Endothelial cell of umbilical vein (primary cell): ENCODE data around the gene MAPKAP1. TPM values are rescaled to one million over a fixed set of nuclear protein-coding genes. Genes with fewer than 3 reads are reported as not detected.

Source experiments
- BruUV-seq: library from RNA; stranded (reverse); fragments of 400-500 nt; replicated peaks from 2 replicates; lab custom pipeline; 2021; lab: Mats Ljungman, UMichigan
- CTCF ChIA-PET: fragments of 300-600, 350-600 bp; sonication (Branson Sonifier 250); formaldehyde crosslinking; loops from one replicate; lab custom pipeline; 2021; ENCODE audit warnings: antibody characterized with exemption, inconsistent platforms; lab: Charles Lee
- POLR2A ChIA-PET: fragments of 300-600, 350-600 bp; sonication (Branson Sonifier 250); formaldehyde crosslinking; loops from one replicate; lab custom pipeline; 2021; ENCODE audit warnings: antibody characterized with exemption, inconsistent platforms; lab: Charles Lee
- DNase-seq: peaks from one replicate; pipeline ENCODE4 v3.0.0-alpha.2; 2011; ENCODE audit warnings: low read depth, low spot score
- FAIRE-seq: peaks from 2 replicates; lab custom pipeline; 2011; peaks lifted over from hg19 to GRCh38; lab: Jason Lieb, UNC
- H2AFZ ChIP-seq: 2 replicates; pipeline ENCODE4 v1.6.0; 2012; ENCODE audit warnings: low read depth, low read length, control low read depth, inconsistent platforms
- H3K27ac ChIP-seq: 2 replicates; pipeline ENCODE4 v1.5.1; 2011; ENCODE audit warnings: low read depth, mild to moderate bottlenecking, control low read depth, low read length, moderate library complexity; ENCODE audit not compliant: insufficient read depth
- H3K27me3 ChIP-seq, 2 experiments: 2 replicates each; pipeline versions ENCODE4 v1.6.0 to v1.6.1; 2011; ENCODE audit warnings: low read length in 2 of 2, mixed read lengths in 1 of 2; ENCODE audit not compliant: control insufficient read depth in 2 of 2, insufficient read depth in 2 of 2
- H3K36me3 ChIP-seq, 2 experiments: 2 replicates in 1 of 2; 3 replicates in 1 of 2; pipeline ENCODE4 v1.5.1; 2011; ENCODE audit warnings: low read length in 2 of 2, mild to moderate bottlenecking in 1 of 2, moderate library complexity in 1 of 2; ENCODE audit not compliant: control insufficient read depth in 2 of 2, insufficient read depth in 2 of 2; ENCODE audit errors: extremely low read depth in 1 of 2
- H3K4me1 ChIP-seq: 3 replicates; pipeline ENCODE4 v1.5.1; 2011; ENCODE audit warnings: mild to moderate bottlenecking, low read length; ENCODE audit not compliant: control insufficient read depth, insufficient read depth; ENCODE audit errors: extremely low read depth
- H3K4me2 ChIP-seq: 2 replicates; pipeline ENCODE4 v1.6.1; 2011; ENCODE audit warnings: low read length, control low read depth, mixed read lengths; ENCODE audit not compliant: insufficient read depth
- H3K4me3 ChIP-seq, 3 experiments: fragments of 200-600 bp in 1 of 3; sonication (generic), shearing (Covaris generic) in 1 of 3; replicated peaks in 1 of 3; 2 replicates each; pipeline ENCODE4 v1.5.1; 2011 to 2016; ENCODE audit warnings: control low read depth in 3 of 3, low read length in 3 of 3, mild to moderate bottlenecking in 2 of 3, inconsistent platforms in 1 of 3, low read depth in 1 of 3, moderate library complexity in 1 of 3; ENCODE audit not compliant: insufficient read depth in 1 of 3
- H3K79me2 ChIP-seq: 2 replicates; pipeline ENCODE4 v1.6.0; 2012; ENCODE audit warnings: low read length, inconsistent platforms; ENCODE audit not compliant: control insufficient read depth, insufficient read depth
- H3K9ac ChIP-seq: replicated peaks from 2 replicates; pipeline ENCODE3; 2011; ENCODE audit warnings: low read length, control low read depth; ENCODE audit not compliant: insufficient read depth; ENCODE audit errors: extremely low read depth
- H3K9me1 ChIP-seq: replicated peaks from 3 replicates; pipeline ENCODE4 v1.6.0; 2011; ENCODE audit warnings: mild to moderate bottlenecking, low read length; ENCODE audit not compliant: control insufficient read depth, insufficient read depth; ENCODE audit errors: extremely low read depth
- H3K9me3 ChIP-seq: replicated peaks from 2 replicates; pipeline ENCODE4 v1.5.1; 2012; ENCODE audit warnings: low read length, inconsistent platforms; ENCODE audit not compliant: control insufficient read depth, insufficient read depth
- H4K20me1 ChIP-seq: replicated peaks from 2 replicates; pipeline ENCODE3; 2011; ENCODE audit warnings: mild to moderate bottlenecking, low read length; ENCODE audit not compliant: control insufficient read depth, insufficient read depth; ENCODE audit errors: extremely low read depth
- EZH2 ChIP-seq: IDR thresholded peaks from 2 replicates; pipeline ENCODE4 v1.6.1; 2012; ENCODE audit warnings: borderline replicate concordance, low read depth, mild to moderate bottlenecking, moderate library complexity, low read length, inconsistent platforms; ENCODE audit not compliant: severe bottlenecking
- FOS ChIP-seq: IDR thresholded peaks from 2 replicates; pipeline ENCODE4 v1.6.1; 2011; ENCODE audit warnings: mild to moderate bottlenecking, low read length, moderate library complexity, borderline replicate concordance; ENCODE audit not compliant: insufficient read depth
- GATA2 ChIP-seq: IDR thresholded peaks from 2 replicates; pipeline ENCODE4 v1.7.0; 2011; ENCODE audit warnings: low read depth, mild to moderate bottlenecking, moderate library complexity, mixed read lengths, low read length; ENCODE audit not compliant: insufficient read length, insufficient read depth
- JUN ChIP-seq: IDR thresholded peaks from 2 replicates; pipeline ENCODE4 v1.6.1; 2011; ENCODE audit warnings: borderline replicate concordance, low read depth; ENCODE audit not compliant: insufficient read length, insufficient read depth
- MYC ChIP-seq: IDR thresholded peaks from one replicate; pipeline ENCODE4 v1.6.1; 2011; ENCODE audit warnings: mild to moderate bottlenecking, low read depth, low read length
- POLR2A ChIP-seq: IDR thresholded peaks from 2 replicates; pipeline ENCODE4 v1.6.1; 2012; ENCODE audit warnings: low read depth, mild to moderate bottlenecking, control low read depth, low read length
- POLR2AphosphoS5 ChIP-seq: IDR thresholded peaks from 2 replicates; pipeline ENCODE4 v1.6.1; 2012; ENCODE audit warnings: low read depth, mild to moderate bottlenecking, control low read depth, low read length, moderate library complexity; ENCODE audit not compliant: insufficient read depth
- dilution Hi-C: fragments of 300-500 bp; cut with MboI; formaldehyde crosslinking; loops from one replicate; pipeline ENCODE4 v1.15.0; 2019; ENCODE audit warnings: low sequenced_read_pairs; ENCODE audit not compliant: extremely low pct_ligation_motif_present
- intact Hi-C: fragments of 100-400 bp; cut with micrococcal nuclease; formaldehyde crosslinking; loops from one replicate; pipeline ENCODE4 v1.10.0; 2022
- polyA plus RNA-seq, 4 experiments: library from polyadenylated mRNA; depleted of rRNA in 3 of 4; stranded (reverse) in 3 of 4; unstranded in 1 of 4; fragments of >200 nt; gene quantifications; 2 replicates each; pipeline versions ENCODE4 v1.2.1 to v1.2.3, GENCODE V29; 2011 to 2012; ENCODE audit warnings: missing spikeins in 1 of 4
- total RNA-seq: library from RNA; stranded (reverse); gene quantifications from 2 replicates; pipeline ENCODE4 v1.2.3, GENCODE V29; 2021
- TF ChIP-seq, protein P1 (sequence below), 2 donors: IDR thresholded peaks; 1 replicate in 1 of 2; 2 replicates in 1 of 2; pipeline ENCODE4 v1.5.1; 2011; ENCODE audit warnings: low read length in 2 of 2, mild to moderate bottlenecking in 2 of 2, moderate library complexity in 2 of 2, control low read depth in 1 of 2, inconsistent platforms in 1 of 2, low read depth in 1 of 2; ENCODE audit not compliant: insufficient read depth in 1 of 2; ENCODE audit errors: extremely low read depth in 1 of 2
- TF ChIP-seq, protein P2 (sequence below): IDR thresholded peaks from 2 replicates; pipeline ENCODE4 v1.6.1; 2011; ENCODE audit not compliant: insufficient read depth, insufficient read length

MAPKAP1 gene
- total and polyA plus RNA-seq, 2 donors (not counting 3 experiments of a cell fraction or from before 2014, with no cell fraction given), result 61.9 to 99.1 TPM

DNA sequence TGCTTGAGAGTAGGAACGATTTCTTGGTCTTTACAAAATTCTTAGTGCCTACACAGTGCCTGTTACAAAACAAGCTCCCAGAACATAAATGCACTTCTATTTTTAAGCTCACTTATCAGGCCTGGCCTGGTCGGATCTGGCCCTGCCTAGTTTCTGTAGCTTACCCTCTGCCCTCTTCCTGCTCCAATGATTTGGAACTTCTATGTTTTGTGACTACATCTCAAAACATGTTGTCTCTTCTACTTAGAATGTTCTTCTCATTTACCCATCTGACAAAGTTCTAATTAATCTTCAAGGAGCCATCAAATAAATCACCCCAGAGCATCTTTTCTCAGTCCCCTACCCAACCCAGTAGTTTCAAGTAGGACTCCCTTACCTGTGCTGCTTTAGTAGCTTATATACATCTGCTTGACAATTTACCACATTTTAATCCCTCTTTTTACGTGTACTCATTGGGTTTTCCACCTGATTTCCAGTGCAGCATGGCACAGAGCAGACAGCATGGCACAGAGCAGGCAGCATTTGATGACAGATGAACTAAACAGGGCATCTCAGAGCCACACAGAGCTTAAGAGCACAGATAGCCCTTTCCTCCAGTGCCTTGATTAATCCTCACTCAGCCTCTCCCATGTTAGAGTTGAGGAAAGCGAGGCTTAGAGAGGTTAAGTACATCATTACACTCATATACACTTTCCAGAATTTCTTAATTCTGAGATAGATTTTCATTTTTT lies 171.9 kb downstream of the MAPKAP1 start:
- dilution Hi-C loops, result no loop called here
- no peaks in the 10 kb centered on the region for H3K27me3 ChIP-seq
- no peak overlapping the region for H3K9ac ChIP-seq
- intact Hi-C loops, result no loop called here
- no TSS peak for BruUV-seq
- H4K20me1 ChIP-seq, result no peaks in the 10 kb centered on the region
- FAIRE-seq (no peak), DNase-seq (no peak)
- no peak overlapping the region for H3K4me2 ChIP-seq
- no peaks in the 10 kb centered on the region for H3K36me3 ChIP-seq
- POLR2A ChIA-PET, result no interaction called here
- H3K79me2 ChIP-seq, result no peaks in the 10 kb centered on the region
- peaks cover 9% of the 10 kb centered on the region for H3K4me1 ChIP-seq
- H3K27ac ChIP-seq, result no peak overlapping the region
- H3K4me3 ChIP-seq, result no peak overlapping the region
- no peak overlapping the region for H2AFZ ChIP-seq
- no peaks in the 10 kb centered on the region for H3K9me1 ChIP-seq
- no peaks in the 10 kb centered on the region for H3K9me3 ChIP-seq
- no peak for TF ChIP-seq FOS
- TF ChIP-seq MYC, result no peak
- TF ChIP-seq GATA2, result no peak
- no peak for TF ChIP-seq POLR2AphosphoS5
- TF ChIP-seq, protein P1, sequence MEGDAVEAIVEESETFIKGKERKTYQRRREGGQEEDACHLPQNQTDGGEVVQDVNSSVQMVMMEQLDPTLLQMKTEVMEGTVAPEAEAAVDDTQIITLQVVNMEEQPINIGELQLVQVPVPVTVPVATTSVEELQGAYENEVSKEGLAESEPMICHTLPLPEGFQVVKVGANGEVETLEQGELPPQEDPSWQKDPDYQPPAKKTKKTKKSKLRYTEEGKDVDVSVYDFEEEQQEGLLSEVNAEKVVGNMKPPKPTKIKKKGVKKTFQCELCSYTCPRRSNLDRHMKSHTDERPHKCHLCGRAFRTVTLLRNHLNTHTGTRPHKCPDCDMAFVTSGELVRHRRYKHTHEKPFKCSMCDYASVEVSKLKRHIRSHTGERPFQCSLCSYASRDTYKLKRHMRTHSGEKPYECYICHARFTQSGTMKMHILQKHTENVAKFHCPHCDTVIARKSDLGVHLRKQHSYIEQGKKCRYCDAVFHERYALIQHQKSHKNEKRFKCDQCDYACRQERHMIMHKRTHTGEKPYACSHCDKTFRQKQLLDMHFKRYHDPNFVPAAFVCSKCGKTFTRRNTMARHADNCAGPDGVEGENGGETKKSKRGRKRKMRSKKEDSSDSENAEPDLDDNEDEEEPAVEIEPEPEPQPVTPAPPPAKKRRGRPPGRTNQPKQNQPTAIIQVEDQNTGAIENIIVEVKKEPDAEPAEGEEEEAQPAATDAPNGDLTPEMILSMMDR (IDR thresholded peaks at IDR 0.05; ENCODE audit: extremely low read depth in 1 of 2, insufficient read depth in 1 of 2, low read depth in 1 of 2, low read length in 2 of 2), result no peak
- TF ChIP-seq EZH2, result no peak
- no peak for TF ChIP-seq JUN
- TF ChIP-seq POLR2A, result no peak
- TF ChIP-seq, protein P2, sequence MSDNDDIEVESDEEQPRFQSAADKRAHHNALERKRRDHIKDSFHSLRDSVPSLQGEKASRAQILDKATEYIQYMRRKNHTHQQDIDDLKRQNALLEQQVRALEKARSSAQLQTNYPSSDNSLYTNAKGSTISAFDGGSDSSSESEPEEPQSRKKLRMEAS, result no peak
- CTCF ChIA-PET, result interaction anchor here (0.6 to 0.9 kb wide), 2 partner anchors 10 to 24 kb away, joined by 3 read pairs; no protein-coding TSS in a partner anchor
